ENCODE measurements around the gene LTBP1.

DNA sequence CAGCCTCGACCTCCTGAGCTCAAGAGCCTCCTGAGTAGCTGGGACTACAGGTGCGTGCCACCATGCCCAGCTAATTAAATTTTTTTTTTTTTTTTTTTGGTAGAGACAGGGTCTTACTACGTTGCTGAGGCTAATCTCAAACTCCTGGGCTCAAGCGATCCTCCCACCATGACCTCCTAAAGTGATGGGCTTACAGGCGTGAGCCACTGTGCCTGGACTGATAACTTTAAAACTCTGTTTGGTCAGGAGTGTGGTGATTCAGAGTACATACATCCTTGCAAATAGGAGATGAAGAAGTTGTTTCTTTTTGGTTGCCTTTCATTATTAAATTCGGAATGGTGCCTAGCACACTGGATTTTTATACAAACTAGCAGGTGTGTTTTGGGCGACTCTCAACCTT is 73.0 kb downstream of the LTBP1 start:
- TF ChIP-seq, protein P1, sequence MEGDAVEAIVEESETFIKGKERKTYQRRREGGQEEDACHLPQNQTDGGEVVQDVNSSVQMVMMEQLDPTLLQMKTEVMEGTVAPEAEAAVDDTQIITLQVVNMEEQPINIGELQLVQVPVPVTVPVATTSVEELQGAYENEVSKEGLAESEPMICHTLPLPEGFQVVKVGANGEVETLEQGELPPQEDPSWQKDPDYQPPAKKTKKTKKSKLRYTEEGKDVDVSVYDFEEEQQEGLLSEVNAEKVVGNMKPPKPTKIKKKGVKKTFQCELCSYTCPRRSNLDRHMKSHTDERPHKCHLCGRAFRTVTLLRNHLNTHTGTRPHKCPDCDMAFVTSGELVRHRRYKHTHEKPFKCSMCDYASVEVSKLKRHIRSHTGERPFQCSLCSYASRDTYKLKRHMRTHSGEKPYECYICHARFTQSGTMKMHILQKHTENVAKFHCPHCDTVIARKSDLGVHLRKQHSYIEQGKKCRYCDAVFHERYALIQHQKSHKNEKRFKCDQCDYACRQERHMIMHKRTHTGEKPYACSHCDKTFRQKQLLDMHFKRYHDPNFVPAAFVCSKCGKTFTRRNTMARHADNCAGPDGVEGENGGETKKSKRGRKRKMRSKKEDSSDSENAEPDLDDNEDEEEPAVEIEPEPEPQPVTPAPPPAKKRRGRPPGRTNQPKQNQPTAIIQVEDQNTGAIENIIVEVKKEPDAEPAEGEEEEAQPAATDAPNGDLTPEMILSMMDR (IDR thresholded peaks at IDR 0.05) = no peak
- TF ChIP-seq POLR2A (IDR thresholded peaks at IDR 0.05) = no peak
